OCI-LY1 (cell line): Measurements from ENCODE around the gene B4GALT1.

Experiments used
- EZH2 ChIP-seq: fragments of 200-600 bp; sonication (generic), shearing (Covaris generic); IDR thresholded peaks from 2 replicates; pipeline ENCODE4 v1.8.0; 2017; ENCODE audit warnings: borderline replicate concordance, mixed run types, mild to moderate bottlenecking, antibody characterized with exemption, low read length, moderate library complexity, mixed read lengths
- TF ChIP-seq, protein P1 (sequence below): fragments of 200-600 bp; sonication (generic), shearing (Covaris generic); IDR thresholded peaks from 2 replicates; pipeline ENCODE4 v1.5.1; 2017; ENCODE audit warnings: mild to moderate bottlenecking, antibody characterized with exemption, low read length, moderate library complexity, mixed read lengths

GRCh38 chr9:33198165-33198564 is 31.0 kb upstream of the B4GALT1 start:
- TF ChIP-seq, protein P1, sequence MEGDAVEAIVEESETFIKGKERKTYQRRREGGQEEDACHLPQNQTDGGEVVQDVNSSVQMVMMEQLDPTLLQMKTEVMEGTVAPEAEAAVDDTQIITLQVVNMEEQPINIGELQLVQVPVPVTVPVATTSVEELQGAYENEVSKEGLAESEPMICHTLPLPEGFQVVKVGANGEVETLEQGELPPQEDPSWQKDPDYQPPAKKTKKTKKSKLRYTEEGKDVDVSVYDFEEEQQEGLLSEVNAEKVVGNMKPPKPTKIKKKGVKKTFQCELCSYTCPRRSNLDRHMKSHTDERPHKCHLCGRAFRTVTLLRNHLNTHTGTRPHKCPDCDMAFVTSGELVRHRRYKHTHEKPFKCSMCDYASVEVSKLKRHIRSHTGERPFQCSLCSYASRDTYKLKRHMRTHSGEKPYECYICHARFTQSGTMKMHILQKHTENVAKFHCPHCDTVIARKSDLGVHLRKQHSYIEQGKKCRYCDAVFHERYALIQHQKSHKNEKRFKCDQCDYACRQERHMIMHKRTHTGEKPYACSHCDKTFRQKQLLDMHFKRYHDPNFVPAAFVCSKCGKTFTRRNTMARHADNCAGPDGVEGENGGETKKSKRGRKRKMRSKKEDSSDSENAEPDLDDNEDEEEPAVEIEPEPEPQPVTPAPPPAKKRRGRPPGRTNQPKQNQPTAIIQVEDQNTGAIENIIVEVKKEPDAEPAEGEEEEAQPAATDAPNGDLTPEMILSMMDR: no peak
- no peak for TF ChIP-seq EZH2
